Middle frontal gyrus (tissue), 1 donor: ENCODE results near the gene RUBCNL.
"Not testable (repeated sequence)": the region's sequence is repeated elsewhere in the genome, so short reads cannot be mapped to it uniquely, and the experiment has no call there.

ENCODE experiments used
- DNase-seq: peaks from one replicate; pipeline ENCODE4 v3.0.0-alpha.2; 2015; ENCODE audit warnings: low spot score; ENCODE audit errors: extremely low spot score

RUBCNL gene

DNA sequence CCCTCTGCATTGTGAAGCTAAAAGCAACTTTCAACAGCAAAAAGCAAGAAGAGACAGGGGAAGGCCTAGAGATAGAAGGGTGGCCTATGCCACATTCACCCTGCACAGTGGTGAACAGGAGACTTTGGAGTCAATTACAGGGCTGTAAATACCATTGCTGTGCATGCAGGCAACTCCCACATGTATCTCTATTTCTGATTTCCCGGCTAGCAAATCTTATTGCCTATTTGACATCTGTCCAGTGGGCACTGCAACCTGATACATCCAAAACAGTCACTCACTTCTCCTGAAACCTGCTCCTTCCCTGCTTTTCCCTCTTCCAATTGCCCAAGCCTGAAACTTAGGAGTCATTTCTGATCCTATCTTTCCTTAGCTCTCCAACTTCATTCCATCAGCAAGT lies 13.4 kb downstream of the RUBCNL start:
- DNase-seq = no peak

DNA sequence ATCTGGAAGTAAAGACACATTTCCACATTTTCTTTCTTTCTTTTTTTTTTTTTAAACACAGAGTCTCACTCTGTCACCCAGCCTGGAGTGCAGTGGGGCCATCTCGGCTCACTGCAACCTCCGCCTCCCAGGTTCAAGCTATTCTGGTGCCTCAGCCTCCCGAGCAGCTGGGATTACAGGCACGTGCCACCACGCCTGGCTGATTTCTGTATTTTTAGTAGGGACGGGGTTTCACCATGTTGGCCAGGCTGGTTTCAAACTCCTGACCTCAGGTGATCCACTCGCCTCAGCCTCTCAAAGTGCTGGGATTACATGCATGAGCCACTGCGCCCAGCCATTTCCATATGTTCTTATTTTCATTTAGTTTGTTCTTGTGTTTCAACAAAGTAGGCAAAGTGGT lies 14.1 kb downstream of the RUBCNL start:
- DNase-seq = not testable (repeated sequence)

GRCh38 chr13:46372071-46372470 lies 15.0 kb downstream of the RUBCNL start:
- no peak for DNase-seq

- DNase-seq = no peak
Observed at GRCh38 chr13:46369506-46370277, 17.4 kb downstream of the RUBCNL start.

DNA sequence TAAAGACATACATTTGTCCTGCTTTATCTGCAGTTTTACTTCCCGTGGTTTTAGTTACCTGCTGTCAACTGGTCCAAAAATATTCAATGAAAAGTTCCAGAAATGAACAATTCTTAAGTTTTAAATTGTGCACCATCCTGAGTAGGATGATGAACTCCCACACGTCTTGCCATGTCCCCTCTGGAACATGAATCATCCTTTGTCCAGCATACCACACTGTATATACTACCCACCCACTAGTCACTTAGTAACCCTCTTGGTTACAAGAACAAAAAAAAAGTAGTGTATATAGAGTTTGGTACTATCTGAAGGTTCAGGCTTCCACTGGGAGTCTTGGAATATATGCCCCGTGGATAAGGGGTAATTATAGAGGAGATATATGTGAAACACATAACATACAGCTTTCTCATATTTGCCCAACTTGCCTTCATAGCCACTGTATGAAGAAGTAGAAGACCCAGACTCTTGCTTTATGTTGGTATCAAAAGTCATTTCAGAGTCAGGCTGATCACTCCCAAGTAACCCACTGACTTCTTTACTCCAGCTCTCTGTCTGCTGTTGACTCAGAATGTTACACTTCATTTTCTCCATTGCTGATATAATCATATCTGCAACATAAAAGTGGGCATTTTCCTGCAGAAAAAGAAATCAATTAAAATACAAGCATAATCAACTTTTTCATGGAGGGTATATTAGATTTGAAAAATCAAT lies 19.3 kb downstream of the RUBCNL start:
- no peak for DNase-seq

- no peak for DNase-seq
Observed at GRCh38 chr13:46361276-46361934, 25.6 kb downstream of the RUBCNL start.

DNA sequence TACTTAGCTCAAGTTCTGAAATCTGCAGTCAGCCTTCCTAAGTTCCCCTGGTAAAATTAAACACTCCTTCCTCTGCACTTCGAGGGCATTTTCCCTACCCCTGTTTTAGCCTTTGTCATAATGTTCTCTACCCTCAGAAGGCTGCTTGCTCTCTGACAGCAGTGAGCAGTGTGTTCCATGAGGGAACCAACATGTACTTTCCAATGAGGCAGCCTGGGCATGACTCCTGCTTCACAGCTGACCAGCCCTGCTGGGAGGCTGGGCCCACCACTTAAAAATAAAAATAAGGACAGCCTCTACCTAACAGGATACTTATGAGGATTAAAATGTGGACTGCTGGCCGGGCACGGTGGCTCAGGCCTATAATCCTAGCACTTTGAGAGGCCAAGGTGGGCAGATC lies 26.4 kb downstream of the RUBCNL start:
- DNase-seq = no peak

GRCh38 chr13:46359714-46360113 lies 27.3 kb downstream of the RUBCNL start:
- no peak for DNase-seq

GRCh38 chr13:46355901-46356590 lies 31.0 kb downstream of the RUBCNL start:
- no peak for DNase-seq

GRCh38 chr13:46355088-46355468 lies 32.0 kb downstream of the RUBCNL start:
- DNase-seq = no peak

- no peak for DNase-seq
Observed at GRCh38 chr13:46354156-46355087, 32.6 kb downstream of the RUBCNL start.

DNA sequence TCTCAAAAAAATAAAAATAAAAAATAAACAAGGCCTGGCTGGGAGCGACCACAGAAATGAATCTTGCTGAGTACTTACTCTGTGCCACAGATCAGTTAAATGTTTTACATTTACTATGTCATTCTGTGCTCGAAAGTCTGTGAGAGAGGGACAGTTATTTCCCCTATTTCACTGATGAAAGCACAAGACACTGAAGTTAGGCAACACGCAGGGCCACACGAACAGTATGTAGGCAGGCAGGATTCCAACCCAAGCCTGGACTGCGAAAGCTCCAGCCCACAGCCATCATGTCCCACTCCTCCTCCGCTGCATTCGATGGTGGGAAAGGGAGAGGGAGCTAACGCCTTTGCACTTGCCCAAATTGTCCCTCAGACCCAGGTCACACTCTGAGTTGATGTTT lies 34.2 kb downstream of the RUBCNL start:
- DNase-seq = no peak

DNA sequence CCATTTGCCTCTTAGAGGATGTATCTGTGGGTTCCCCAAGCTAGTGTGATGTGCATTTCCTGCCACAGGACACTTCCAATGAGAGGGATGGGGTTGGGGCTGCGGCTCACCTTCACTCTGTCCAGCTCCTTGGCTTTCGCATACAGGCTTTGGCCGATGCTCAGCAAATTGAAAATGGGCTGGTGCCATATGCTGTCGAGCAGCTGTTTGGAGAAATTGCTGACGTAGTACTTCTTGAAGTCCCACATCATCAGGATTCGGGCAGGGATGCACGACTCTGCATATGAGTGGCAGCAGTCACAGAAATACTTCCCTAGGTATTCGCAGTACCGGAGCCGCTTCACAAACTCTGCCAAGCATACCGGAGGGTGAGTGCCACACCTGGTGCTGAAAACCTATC lies 37.0 kb downstream of the RUBCNL start:
- DNase-seq = no peak

GRCh38 chr13:46348961-46349360 lies 38.1 kb downstream of the RUBCNL start:
- no peak for DNase-seq

GRCh38 chr13:46347277-46347676 lies 39.8 kb downstream of the RUBCNL start:
- no peak for DNase-seq

DNA sequence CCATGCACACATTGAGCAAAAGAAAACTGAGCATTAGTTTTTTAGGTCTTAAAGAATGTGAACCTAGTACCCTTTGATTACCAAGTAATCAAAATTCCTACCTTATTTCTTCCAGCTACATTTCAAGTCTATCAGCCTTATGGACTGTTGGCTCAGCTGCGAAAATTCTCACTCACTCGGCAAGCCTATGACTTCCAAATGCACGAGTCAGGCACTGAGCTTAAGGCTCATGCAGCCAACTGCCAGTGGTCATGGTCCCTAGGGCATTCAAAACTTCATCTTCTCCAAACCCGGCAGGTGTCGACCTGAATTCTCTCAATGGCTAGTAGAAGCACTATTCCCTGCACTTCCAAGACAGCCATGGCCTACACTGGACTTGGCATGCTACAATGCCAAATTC lies 41.2 kb downstream of the RUBCNL start:
- DNase-seq = no peak

DNA sequence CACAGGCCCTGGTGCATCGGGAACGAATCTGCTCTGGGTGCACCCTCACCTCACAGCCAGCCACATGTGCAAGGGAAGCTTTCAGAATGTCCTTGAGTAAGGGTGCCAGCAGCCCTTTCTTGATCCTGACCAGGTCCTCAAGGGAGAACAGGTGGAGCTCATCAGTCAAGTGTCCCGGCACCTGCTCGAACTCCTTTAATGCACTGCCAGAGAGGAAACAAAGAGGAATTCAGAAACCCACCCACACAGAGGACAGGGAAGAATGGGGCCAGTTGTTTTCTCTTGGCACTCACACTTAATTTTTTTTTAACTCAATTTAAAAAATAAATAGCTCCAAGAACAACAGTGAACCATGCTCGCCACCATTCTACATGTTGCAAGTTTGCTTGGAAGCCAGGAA lies 41.7 kb downstream of the RUBCNL start:
- no peak for DNase-seq

DNA sequence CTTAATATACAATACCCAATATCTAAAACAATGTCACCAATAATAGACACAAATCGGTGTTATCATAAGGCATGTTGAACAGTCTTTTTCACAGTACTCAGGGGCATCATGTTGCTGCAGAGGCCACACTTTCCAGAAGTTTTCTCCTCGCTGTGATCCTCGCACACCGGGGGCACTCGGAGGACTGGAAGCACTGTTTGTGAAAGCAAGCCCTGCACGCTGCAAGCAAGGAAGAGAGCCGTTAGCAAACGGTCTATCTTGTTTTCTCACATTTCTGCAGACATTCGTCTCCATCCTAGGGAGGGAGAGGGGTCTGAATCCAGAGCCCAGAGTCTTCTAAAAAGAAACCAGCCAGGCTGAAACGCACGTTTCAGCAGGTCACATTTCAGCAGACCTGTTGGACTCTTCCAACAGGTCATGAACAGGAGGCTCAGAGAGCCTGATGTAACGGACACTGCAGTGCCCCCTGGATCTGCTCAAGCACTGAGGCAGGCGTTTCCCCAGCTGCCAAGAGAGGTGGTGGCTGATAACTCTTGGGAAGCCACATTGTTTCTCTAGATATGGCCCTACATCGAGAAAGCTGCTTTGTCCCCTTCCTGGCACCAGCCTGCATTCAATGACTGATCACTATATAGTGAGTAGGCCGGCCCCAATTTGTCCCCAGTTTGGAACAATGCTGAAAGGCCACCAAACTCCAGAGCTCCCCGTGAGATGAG lies 43.6 kb downstream of the RUBCNL start:
- DNase-seq = no peak

DNA sequence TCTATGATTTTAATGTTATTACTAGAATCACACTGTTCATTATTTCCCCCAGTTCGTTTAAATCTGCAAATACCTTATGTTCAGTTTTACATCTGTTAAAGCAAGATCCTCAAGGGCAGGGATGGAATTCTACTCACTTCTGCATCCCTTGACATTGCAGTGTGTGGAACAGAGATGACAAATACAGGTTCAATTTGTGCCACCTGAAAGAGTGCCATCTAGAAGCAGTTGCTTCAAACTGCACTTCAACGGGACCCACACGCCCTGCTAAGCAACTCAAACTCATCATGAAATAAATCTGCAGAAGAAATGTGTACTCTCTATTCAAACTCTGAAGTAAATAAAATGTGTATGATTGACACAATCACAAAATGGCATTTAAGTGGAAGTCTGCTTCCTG lies 44.5 kb downstream of the RUBCNL start:
- DNase-seq = no peak

GRCh38 chr13:46341112-46341711 lies 45.8 kb downstream of the RUBCNL start:
- no peak for DNase-seq
